ENCODE results near the gene PER3. TPM values are rescaled to one million over a fixed set of nuclear protein-coding genes. Genes with fewer than 3 reads are reported as not detected.

The PER3 gene
- total RNA-seq, 3 donors from 2014 or later (not counting 1 experiment from before 2014, with no cell fraction given): 9.1 to 20.8 (median 19.2) TPM

- no peaks in the 10 kb centered on the region for H3K9me3 ChIP-seq (ENCODE audit: control insufficient read depth, insufficient read depth, low read length)
- no peaks in the 10 kb centered on the region for H3K27me3 ChIP-seq (ENCODE audit: control insufficient read depth, insufficient read depth, low read length)
- Mint-ChIP-seq H3K27ac (no peak overlapping the region), H3K36me3 (no peaks in the 10 kb centered on the region), H3K4me1 (peaks cover 5 to 12% of the 10 kb centered on the region in 2 donors), H3K9me3 (no peaks in the 10 kb centered on the region), H3K4me3 (no peak overlapping the region), H3K27me3 (ENCODE audit: low read depth in 2 of 2) (no peaks in the 10 kb centered on the region)
- WGBS (ENCODE audit: insufficient coverage): 76% methylated on average over 2 of the region's 2 CpGs
- intact Hi-C loops (cut with micrococcal nuclease): loop anchor here (2.0 kb wide), 1 partner anchor 48 kb away; no protein-coding TSS in a partner anchor
- DNase-seq (no peak), ATAC-seq (no peak)
- H3K4me1 ChIP-seq (ENCODE audit: control insufficient read depth, insufficient read depth, low read length): peaks cover 4% of the 10 kb centered on the region
- H3K4me3 ChIP-seq (ENCODE audit: low read length): no peak overlapping the region
- no peak overlapping the region for H3K27ac ChIP-seq (ENCODE audit: low read length)
- TF ChIP-seq CTCF (IDR thresholded peaks at IDR 0.05): no peak
- no peaks in the 10 kb centered on the region for H3K36me3 ChIP-seq (ENCODE audit: control insufficient read depth, insufficient read depth, low read length)
Measured at GRCh38 chr1:7857000-7857399, 72.9 kb downstream of the PER3 start.

- TF ChIP-seq CTCF (IDR thresholded peaks at IDR 0.05): no peak
- Mint-ChIP-seq H3K4me1 (peaks cover 5 to 12% of the 10 kb centered on the region in 2 donors), H3K9me3 (no peaks in the 10 kb centered on the region), H3K4me3 (no peak overlapping the region), H3K36me3 (no peaks in the 10 kb centered on the region), H3K27ac (no peak overlapping the region), H3K27me3 (ENCODE audit: low read depth in 2 of 2) (no peaks in the 10 kb centered on the region)
- no peak for ATAC-seq
- WGBS (ENCODE audit: insufficient coverage): 88% methylated on average over 4 of the region's 4 CpGs
- intact Hi-C loops (cut with micrococcal nuclease): loop anchor here (2.0 kb wide), 1 partner anchor 49 kb away; no protein-coding TSS in a partner anchor
- Histone ChIP-seq H3K36me3 (ENCODE audit: control insufficient read depth, insufficient read depth, low read length) (no peaks in the 10 kb centered on the region), H3K9me3 (ENCODE audit: control insufficient read depth, insufficient read depth, low read length) (no peaks in the 10 kb centered on the region), H3K27ac (ENCODE audit: low read length) (no peak overlapping the region), H3K27me3 (ENCODE audit: control insufficient read depth, insufficient read depth, low read length) (no peaks in the 10 kb centered on the region), H3K4me3 (ENCODE audit: low read length) (no peak overlapping the region), H3K4me1 (ENCODE audit: control insufficient read depth, insufficient read depth, low read length) (peaks cover 4% of the 10 kb centered on the region)
- no peak for DNase-seq
Measured at GRCh38 chr1:7857985-7858384, 73.9 kb downstream of the PER3 start.

GRCh38 chr1:7859406-7859805, 75.3 kb downstream of the PER3 start:
- no peak for TF ChIP-seq CTCF (IDR thresholded peaks at IDR 0.05)

GRCh38 chr1:7860130-7860529, 76.0 kb downstream of the PER3 start:
- intact Hi-C loops (cut with micrococcal nuclease): no loop called here
- Histone ChIP-seq H3K9me3 (ENCODE audit: control insufficient read depth, insufficient read depth, low read length) (no peaks in the 10 kb centered on the region), H3K4me1 (ENCODE audit: control insufficient read depth, insufficient read depth, low read length) (peaks cover 4% of the 10 kb centered on the region), H3K36me3 (ENCODE audit: control insufficient read depth, insufficient read depth, low read length) (no peaks in the 10 kb centered on the region), H3K4me3 (ENCODE audit: low read length) (no peak overlapping the region), H3K27ac (ENCODE audit: low read length) (no peak overlapping the region), H3K27me3 (ENCODE audit: control insufficient read depth, insufficient read depth, low read length) (no peaks in the 10 kb centered on the region)
- ATAC-seq (no peak), DNase-seq (no peak)
- TF ChIP-seq CTCF (IDR thresholded peaks at IDR 0.05): no peak
- Mint-ChIP-seq H3K9me3 (no peaks in the 10 kb centered on the region), H3K27ac (no peak overlapping the region), H3K36me3 (no peaks in the 10 kb centered on the region), H3K4me1 (peaks cover 5 to 12% of the 10 kb centered on the region in 2 donors), H3K4me3 (no peak overlapping the region), H3K27me3 (ENCODE audit: low read depth in 2 of 2) (no peaks in the 10 kb centered on the region)
- WGBS (ENCODE audit: insufficient coverage): 90% methylated on average over 9 of the region's 9 CpGs

More at GRCh38 chr1:7859406-7859805, 75.3 kb downstream of the PER3 start:
- WGBS (ENCODE audit: insufficient coverage): 88% methylated on average over 7 of the region's 7 CpGs
- no peaks in the 10 kb centered on the region for H3K36me3 Mint-ChIP-seq
- no peak overlapping the region for H3K27ac Mint-ChIP-seq
- H3K27me3 Mint-ChIP-seq (ENCODE audit: low read depth in 2 of 2): no peaks in the 10 kb centered on the region
- H3K4me3 ChIP-seq (ENCODE audit: low read length): no peak overlapping the region
- no peak overlapping the region for H3K27ac ChIP-seq (ENCODE audit: low read length)
- DNase-seq (no peak), ATAC-seq (no peak)
- H3K9me3 Mint-ChIP-seq: no peaks in the 10 kb centered on the region
- no peak overlapping the region for H3K4me3 Mint-ChIP-seq
- H3K4me1 Mint-ChIP-seq: peaks cover 5 to 12% of the 10 kb centered on the region in 2 donors
- H3K27me3 ChIP-seq (ENCODE audit: control insufficient read depth, insufficient read depth, low read length): no peaks in the 10 kb centered on the region
- H3K9me3 ChIP-seq (ENCODE audit: control insufficient read depth, insufficient read depth, low read length): no peaks in the 10 kb centered on the region
- H3K36me3 ChIP-seq (ENCODE audit: control insufficient read depth, insufficient read depth, low read length): no peaks in the 10 kb centered on the region
- H3K4me1 ChIP-seq (ENCODE audit: control insufficient read depth, insufficient read depth, low read length): peaks cover 4% of the 10 kb centered on the region
- intact Hi-C loops (cut with micrococcal nuclease): no loop called here

Measured in natural killer cell (primary cell).